ENCODE results near the gene RPTN.

Gene RPTN

DNA sequence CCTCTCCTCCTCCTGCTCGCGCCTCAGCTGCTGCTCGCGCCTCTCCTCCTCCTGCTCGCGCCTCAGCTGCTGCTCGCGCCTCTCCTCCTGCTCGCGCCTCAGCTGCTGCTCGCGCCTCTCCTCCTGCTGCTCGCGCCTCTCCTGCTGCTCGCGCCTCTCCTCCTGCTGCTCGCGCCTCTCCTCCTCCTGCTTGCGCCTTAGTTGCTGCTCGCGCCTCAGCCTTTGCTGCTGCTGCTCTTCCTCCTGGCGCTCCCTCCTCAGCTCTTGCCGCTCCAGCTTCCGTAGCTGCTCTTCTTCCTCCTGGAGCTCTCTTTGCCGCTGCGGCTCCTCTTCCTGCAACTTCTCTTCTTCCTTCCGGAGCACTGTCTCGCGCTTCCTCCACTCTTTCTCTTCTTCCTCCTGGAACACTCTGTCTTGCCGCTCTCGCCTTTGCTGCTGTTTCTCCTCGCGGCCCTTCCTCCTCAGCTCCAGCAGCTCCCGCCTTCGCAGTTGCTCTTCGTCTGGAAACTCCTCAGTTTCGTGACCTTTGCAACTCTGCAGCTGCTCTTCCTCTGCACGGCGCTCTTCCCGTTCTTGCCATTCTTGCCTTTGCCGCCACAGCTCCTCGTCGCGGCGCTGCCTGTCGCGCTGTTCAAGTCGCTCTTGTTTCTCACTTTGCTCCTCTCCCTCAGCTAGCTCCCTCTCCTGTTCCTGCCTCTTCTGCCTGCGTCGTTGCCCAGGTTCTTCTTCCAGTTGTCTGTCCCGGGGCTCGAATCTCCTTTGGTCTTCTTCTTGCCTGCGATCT lies 46.7 kb downstream of the RPTN start:
- TF ChIP-seq, protein P1, sequence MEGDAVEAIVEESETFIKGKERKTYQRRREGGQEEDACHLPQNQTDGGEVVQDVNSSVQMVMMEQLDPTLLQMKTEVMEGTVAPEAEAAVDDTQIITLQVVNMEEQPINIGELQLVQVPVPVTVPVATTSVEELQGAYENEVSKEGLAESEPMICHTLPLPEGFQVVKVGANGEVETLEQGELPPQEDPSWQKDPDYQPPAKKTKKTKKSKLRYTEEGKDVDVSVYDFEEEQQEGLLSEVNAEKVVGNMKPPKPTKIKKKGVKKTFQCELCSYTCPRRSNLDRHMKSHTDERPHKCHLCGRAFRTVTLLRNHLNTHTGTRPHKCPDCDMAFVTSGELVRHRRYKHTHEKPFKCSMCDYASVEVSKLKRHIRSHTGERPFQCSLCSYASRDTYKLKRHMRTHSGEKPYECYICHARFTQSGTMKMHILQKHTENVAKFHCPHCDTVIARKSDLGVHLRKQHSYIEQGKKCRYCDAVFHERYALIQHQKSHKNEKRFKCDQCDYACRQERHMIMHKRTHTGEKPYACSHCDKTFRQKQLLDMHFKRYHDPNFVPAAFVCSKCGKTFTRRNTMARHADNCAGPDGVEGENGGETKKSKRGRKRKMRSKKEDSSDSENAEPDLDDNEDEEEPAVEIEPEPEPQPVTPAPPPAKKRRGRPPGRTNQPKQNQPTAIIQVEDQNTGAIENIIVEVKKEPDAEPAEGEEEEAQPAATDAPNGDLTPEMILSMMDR (IDR thresholded peaks at IDR 0.05; ENCODE audit: insufficient read depth, low read depth, low read length, missing control alignments) = no peak
- peak overlapping the region; percentile 36 for H3K4me3 ChIP-seq (ENCODE audit: low read length)
- peak; percentile 44 for DNase-seq (ENCODE audit: low read depth)

DNA sequence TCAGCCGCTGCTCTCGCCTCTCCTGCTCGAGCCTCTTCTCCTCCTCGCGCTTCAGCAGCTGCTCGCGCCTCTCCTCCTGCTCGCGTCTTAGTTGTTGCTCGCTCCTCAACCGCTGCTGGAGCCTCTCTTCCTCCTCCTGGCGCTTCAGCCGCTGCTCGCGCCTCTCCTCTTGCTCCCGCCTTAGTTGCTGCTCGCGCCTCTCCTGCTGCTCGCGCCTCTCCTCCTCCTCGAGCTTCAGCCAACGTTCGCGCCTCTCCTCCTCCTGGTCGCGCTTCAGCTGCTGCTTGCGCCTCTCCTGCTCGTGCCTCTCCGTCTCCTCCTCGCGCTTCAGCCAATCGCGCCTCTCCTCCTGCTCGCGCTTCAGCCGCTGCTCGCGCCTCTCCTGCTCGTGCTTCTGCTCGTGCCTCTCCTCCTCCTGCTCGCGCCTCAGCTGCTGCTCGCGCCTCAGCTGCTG lies 47.5 kb downstream of the RPTN start:
- peak overlapping the region; percentile 58 for H3K4me3 ChIP-seq (ENCODE audit: low read length)
- TF ChIP-seq, protein P1 (IDR thresholded peaks at IDR 0.05; ENCODE audit: insufficient read depth, low read depth, low read length, missing control alignments) = no peak
- peak; percentile 55 for DNase-seq (ENCODE audit: low read depth)

DNA sequence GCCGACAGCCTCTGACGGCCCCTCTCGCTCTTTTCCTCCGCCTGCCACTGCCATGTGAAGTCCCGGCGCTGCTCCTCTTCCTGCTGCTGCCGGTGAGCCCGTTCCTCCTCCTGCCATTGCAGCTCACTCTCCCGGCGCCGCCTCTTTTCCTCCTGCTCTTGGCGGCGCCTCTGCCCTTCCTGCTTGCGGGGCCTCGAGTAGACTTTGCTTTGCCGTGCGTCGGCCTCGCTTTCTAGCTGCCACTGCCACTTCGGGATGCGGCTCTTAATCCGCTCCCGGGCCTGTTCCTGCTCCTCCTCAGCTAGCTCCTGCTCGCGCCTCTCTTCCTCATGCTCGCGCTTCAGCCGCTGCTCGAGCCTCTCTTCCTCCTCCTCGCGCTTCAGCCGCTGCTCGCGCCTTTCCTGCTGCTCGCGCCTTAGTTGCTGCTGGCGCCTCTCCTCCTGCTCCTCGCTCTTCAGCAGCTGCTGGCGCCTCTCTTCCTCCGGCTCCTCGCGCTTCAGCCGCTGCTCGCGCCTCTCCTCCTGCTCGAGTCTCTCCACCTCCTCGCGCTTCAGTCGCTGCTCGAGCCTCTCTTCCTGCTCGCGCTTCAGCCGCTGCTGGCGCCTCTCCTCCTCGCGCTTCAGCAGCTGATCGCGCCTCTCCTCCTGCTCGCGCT lies 48.0 kb downstream of the RPTN start:
- peak; percentile 67 for DNase-seq (ENCODE audit: low read depth)
- H3K4me3 ChIP-seq (ENCODE audit: low read length) = peak overlapping the region; percentile 58
- TF ChIP-seq, protein P1 (IDR thresholded peaks at IDR 0.05; ENCODE audit: insufficient read depth, low read depth, low read length, missing control alignments) = no peak

DNA sequence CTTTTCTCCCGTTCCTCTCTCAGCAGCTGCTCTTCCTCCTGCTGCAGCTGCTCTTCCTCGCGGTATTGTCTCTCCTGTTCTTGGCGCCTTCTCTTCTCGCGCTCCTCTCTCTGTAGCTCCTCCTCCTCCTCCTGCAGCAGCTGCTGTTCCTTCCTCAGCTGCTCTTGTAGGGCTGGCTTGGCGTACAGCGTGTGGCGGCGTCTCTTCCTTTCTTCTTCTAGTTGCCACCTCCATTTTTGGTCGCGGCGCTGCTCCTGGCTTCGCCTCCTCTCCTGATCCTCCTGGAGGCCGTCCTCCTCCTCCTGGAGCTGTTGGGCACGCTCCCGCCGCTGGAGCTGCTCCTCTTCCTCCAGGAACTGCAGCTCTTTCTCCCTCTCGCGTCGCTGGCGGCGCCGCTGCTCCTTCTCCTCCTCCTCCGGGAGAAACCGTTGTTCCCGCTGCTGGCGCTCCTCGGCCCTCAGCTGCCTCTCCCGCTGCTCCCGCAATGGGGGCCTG lies 48.6 kb downstream of the RPTN start:
- TF ChIP-seq, protein P1 (IDR thresholded peaks at IDR 0.05; ENCODE audit: insufficient read depth, low read depth, low read length, missing control alignments) = no peak
- peak; percentile 62 for DNase-seq (ENCODE audit: low read depth)
- H3K4me3 ChIP-seq (ENCODE audit: low read length) = peak overlapping the region; percentile 58

DNA sequence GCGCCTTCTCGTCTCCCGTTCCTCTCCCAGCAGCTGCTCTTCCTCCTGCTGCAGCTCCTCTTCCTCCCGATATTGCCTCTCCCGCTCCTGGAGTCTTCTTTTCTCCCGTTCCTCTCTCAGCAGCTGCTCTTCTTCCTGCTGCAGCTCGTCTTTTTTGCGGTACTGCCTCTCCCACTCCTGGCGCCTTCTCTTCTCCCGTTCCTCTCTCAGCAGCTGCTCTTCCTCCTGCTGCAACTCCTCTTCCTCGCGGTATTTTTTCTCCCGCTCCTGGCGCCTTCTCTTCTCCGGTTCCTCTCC lies 49.1 kb downstream of the RPTN start:
- TF ChIP-seq, protein P1 (IDR thresholded peaks at IDR 0.05; ENCODE audit: insufficient read depth, low read depth, low read length, missing control alignments) = no peak
- no peak for DNase-seq (ENCODE audit: low read depth)

DNA sequence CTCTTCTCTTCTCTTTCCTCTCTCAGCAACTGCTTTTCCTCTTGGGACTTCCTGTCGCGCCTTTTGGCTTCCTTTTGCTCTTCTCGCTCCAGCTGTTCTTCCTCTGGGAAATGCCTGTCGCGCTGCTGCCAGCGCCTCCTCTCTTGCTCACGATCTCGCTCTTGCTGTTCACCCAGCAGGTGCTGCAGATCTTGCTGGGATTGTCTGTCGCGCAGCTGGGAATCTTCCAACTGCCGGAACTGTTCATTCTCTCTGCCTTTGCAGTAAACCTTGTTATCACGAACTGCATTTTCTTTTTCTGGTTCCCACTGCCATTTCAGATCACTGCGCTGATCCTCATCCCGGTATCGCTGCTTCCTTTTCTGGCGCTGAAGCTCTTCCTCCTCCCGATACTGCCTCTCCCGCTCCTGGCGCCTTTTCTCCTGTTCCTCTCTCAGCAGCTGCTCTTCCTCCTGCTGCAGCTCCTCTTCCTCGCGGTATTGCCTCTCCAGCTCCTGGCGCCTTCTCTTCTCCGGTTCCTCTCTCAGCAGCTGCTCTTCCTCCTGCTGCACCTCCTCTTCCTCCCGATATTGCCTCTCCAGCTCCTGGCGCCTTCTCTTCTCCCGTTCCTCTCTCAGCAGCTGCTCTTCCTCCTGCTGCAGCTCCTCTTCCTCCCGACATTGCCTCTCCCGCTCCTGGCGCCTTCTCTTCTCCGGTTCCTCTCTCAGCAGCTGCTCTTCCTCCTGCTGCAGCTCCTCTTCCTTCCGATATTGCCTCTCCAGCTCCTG lies 49.6 kb downstream of the RPTN start:
- peak overlapping the region; percentile 58 for H3K4me3 ChIP-seq (ENCODE audit: low read length)
- TF ChIP-seq, protein P1 (IDR thresholded peaks at IDR 0.05; ENCODE audit: insufficient read depth, low read depth, low read length, missing control alignments) = no peak
- DNase-seq (ENCODE audit: low read depth) = peak; percentile 36

More for the DNA sequence above, 49.1 kb downstream of the RPTN start:
- H3K4me3 ChIP-seq (ENCODE audit: low read length) = peak overlapping the region; percentile 58

All from epithelial cell of esophagus (primary cell).